OCI-LY7 (cell line): Measurements from ENCODE around the gene CARD18. TPM values are rescaled to one million over a fixed set of nuclear protein-coding genes. Genes with fewer than 3 reads are reported as not detected.
"Not testable (repeated sequence)": the region's sequence is repeated elsewhere in the genome, so short reads cannot be mapped to it uniquely, and the experiment has no call there.

Experiments used
- BruUV-seq: library from RNA; stranded (reverse); fragments of 400-500 nt; replicated peaks from 2 replicates; lab custom pipeline; 2021; lab: Mats Ljungman, UMichigan
- CTCF ChIA-PET: fragments of 300-600 bp; sonication (Branson Sonifier 250); formaldehyde crosslinking; loops from one replicate; lab custom pipeline; 2022; ENCODE audit warnings: antibody characterized with exemption; ENCODE audit not compliant: unreplicated experiment; lab: Charles Lee
- POLR2A ChIA-PET: fragments of 300-600 bp; sonication (Branson Sonifier 250); formaldehyde crosslinking; loops from one replicate; lab custom pipeline; 2022; ENCODE audit warnings: antibody characterized with exemption; lab: Charles Lee
- DNase-seq: peaks from one replicate; pipeline ENCODE4 v3.0.0-alpha.2; 2015; ENCODE audit warnings: low spot score
- H2AFZ ChIP-seq: fragments of 200-600 bp; sonication (generic), shearing (Covaris generic); 2 replicates; pipeline ENCODE4 v1.6.1; 2014; ENCODE audit warnings: mild to moderate bottlenecking, antibody characterized with exemption, low read length, moderate library complexity
- H3K27ac ChIP-seq: fragments of 200-600 bp; sonication (generic); 2 replicates; pipeline ENCODE4 v1.5.1; 2014; ENCODE audit warnings: mixed run types, low read depth, mild to moderate bottlenecking, moderate library complexity, low read length, inconsistent platforms; ENCODE audit not compliant: poor library complexity, severe bottlenecking
- H3K36me3 ChIP-seq: fragments of 200-600 bp; sonication (generic); 2 replicates; pipeline ENCODE4 v1.6.1; 2014; ENCODE audit warnings: mild to moderate bottlenecking, antibody characterized with exemption, low read length, moderate library complexity, mixed read lengths; ENCODE audit not compliant: insufficient read depth
- H3K4me1 ChIP-seq: fragments of 200-600 bp; sonication (generic); 2 replicates; pipeline ENCODE4 v1.5.1; 2014; ENCODE audit warnings: mild to moderate bottlenecking, low read length; ENCODE audit not compliant: insufficient read depth, poor library complexity, severe bottlenecking
- H3K4me2 ChIP-seq: fragments of 200-600 bp; sonication (generic); 2 replicates; pipeline ENCODE4 v1.6.1; 2014; ENCODE audit warnings: mild to moderate bottlenecking, low read length
- H3K4me3 ChIP-seq: fragments of 200-600 bp; sonication (generic); 2 replicates; pipeline ENCODE4 v1.5.1; 2014; ENCODE audit warnings: mild to moderate bottlenecking, low read depth, low read length; ENCODE audit not compliant: poor library complexity, severe bottlenecking
- H3K79me2 ChIP-seq: fragments of 200-600 bp; sonication (generic); 2 replicates; pipeline ENCODE4 v1.6.1; 2016; ENCODE audit warnings: low read depth, mild to moderate bottlenecking, low read length, moderate library complexity, mixed read lengths; ENCODE audit not compliant: insufficient read depth
- H3K9me2 ChIP-seq: fragments of 200-600 bp; sonication (generic); 2 replicates; pipeline ENCODE4 v1.6.1; 2016; ENCODE audit warnings: mild to moderate bottlenecking, low read length, mixed read lengths; ENCODE audit not compliant: insufficient read depth
- H3K9me3 ChIP-seq: fragments of 200-600 bp; sonication (generic); 2 replicates; pipeline ENCODE4 v1.6.1; 2014; ENCODE audit warnings: mild to moderate bottlenecking, mixed run types, low read length, mixed read lengths
- H4K20me1 ChIP-seq: fragments of 200-600 bp; sonication (generic); 2 replicates; pipeline ENCODE4 v1.6.1; 2014; ENCODE audit warnings: mild to moderate bottlenecking, antibody characterized with exemption, low read length, moderate library complexity, mixed read lengths; ENCODE audit not compliant: insufficient read depth
- EZH2phosphoT487 ChIP-seq: fragments of 200-600 bp; sonication (generic); IDR thresholded peaks from 2 replicates; pipeline ENCODE4 v1.6.1; 2018; ENCODE audit warnings: low read depth, borderline replicate concordance, mild to moderate bottlenecking, mixed run types, antibody characterized with exemption, low read length, moderate library complexity, mixed read lengths
- intact Hi-C: fragments of 100-400 bp; cut with micrococcal nuclease; formaldehyde crosslinking; loops from one replicate; pipeline ENCODE4 v1.10.0; 2022; ENCODE audit not compliant: unreplicated experiment
- total RNA-seq, 2 experiments: library from RNA; depleted of rRNA in 1 of 2; stranded (reverse); fragments of >200 nt in 1 of 2; shearing (Covaris generic) in 1 of 2; gene quantifications; 2 replicates each; pipeline ENCODE4 v1.2.3, GENCODE V29; 2014 to 2022
- TF ChIP-seq, protein P1 (sequence below): fragments of 200-600 bp; sonication (generic); conservative IDR thresholded peaks from 2 replicates; pipeline ENCODE4 v1.5.1; 2014; ENCODE audit warnings: mild to moderate bottlenecking, antibody characterized with exemption, low read length, moderate library complexity, mixed read lengths

Gene CARD18
- total RNA-seq, 2 experiments from 2014 or later = not detected

DNA sequence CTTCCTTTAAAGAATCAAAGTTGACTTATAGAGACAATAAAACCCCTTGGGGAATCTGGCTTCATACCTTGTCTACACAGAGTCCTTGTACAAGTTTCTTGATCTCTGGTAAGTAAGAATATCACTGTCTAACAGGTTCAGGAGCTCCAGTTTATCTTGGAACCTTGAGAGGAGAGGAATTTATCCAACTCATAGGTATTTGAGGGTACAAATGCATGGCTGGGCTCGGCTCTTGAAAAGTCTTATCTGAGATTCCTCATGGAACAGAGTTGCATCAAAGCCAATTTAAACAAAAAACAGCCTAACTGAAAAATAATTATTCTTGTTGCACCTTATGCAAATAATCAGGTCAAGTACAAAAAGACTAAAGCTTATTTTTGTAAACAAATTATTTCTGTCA, 33.4 kb downstream of the CARD18 start:
- H2AFZ ChIP-seq = no peak overlapping the region
- H3K36me3 ChIP-seq = no peaks in the 10 kb centered on the region
- no peak overlapping the region for H3K4me3 ChIP-seq
- CTCF ChIA-PET = interaction anchor here (0.6 kb wide), 1 partner anchor 1058 kb away, joined by 3 read pairs; no protein-coding TSS in a partner anchor
- DNase-seq = no peak
- H3K27ac ChIP-seq = no peak overlapping the region
- H3K9me2 ChIP-seq = no peaks in the 10 kb centered on the region
- no TSS peak for BruUV-seq
- no peaks in the 10 kb centered on the region for H3K9me3 ChIP-seq
- intact Hi-C loops = no loop called here
- H3K79me2 ChIP-seq = no peaks in the 10 kb centered on the region
- TF ChIP-seq, protein P1, sequence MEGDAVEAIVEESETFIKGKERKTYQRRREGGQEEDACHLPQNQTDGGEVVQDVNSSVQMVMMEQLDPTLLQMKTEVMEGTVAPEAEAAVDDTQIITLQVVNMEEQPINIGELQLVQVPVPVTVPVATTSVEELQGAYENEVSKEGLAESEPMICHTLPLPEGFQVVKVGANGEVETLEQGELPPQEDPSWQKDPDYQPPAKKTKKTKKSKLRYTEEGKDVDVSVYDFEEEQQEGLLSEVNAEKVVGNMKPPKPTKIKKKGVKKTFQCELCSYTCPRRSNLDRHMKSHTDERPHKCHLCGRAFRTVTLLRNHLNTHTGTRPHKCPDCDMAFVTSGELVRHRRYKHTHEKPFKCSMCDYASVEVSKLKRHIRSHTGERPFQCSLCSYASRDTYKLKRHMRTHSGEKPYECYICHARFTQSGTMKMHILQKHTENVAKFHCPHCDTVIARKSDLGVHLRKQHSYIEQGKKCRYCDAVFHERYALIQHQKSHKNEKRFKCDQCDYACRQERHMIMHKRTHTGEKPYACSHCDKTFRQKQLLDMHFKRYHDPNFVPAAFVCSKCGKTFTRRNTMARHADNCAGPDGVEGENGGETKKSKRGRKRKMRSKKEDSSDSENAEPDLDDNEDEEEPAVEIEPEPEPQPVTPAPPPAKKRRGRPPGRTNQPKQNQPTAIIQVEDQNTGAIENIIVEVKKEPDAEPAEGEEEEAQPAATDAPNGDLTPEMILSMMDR = no peak
- TF ChIP-seq EZH2phosphoT487 = no peak
- H3K4me1 ChIP-seq = no peaks in the 10 kb centered on the region
- POLR2A ChIA-PET = no interaction called here
- no peaks in the 10 kb centered on the region for H4K20me1 ChIP-seq
- H3K4me2 ChIP-seq = no peak overlapping the region

DNA sequence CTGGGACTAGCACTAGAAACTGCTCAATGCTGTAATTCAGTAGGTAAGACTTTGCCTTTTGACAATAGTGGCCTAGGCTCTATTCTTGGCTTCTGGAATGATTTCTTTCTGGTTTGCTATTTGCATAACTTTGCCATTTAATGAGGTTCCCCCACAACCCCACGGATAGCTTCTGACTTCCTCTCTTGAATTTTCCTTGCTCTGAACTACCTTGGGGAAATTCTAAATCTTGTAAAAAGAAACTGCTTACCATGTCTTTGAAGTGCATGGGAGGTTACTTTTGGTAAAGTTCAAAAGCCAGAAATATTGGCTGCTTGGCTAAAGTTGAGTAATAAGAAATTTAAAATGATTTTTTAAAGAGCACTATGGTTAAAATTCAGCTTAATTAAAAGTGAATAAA, 35.3 kb downstream of the CARD18 start:
- Histone ChIP-seq H3K4me2 (no peak overlapping the region), H3K79me2 (no peaks in the 10 kb centered on the region), H3K4me1 (no peaks in the 10 kb centered on the region), H2AFZ (no peak overlapping the region), H4K20me1 (no peaks in the 10 kb centered on the region), H3K4me3 (no peak overlapping the region), H3K27ac (no peak overlapping the region), H3K9me3 (no peaks in the 10 kb centered on the region), H3K9me2 (no peaks in the 10 kb centered on the region), H3K36me3 (no peaks in the 10 kb centered on the region)
- DNase-seq = no peak
- intact Hi-C loops = no loop called here
- BruUV-seq = no TSS peak
- TF ChIP-seq, protein P1 = no peak
- TF ChIP-seq EZH2phosphoT487 = no peak
- ChIA-PET CTCF (no interaction called here), POLR2A (no interaction called here)

GRCh38 chr11:105103336-105103735, 36.2 kb downstream of the CARD18 start:
- H3K36me3 ChIP-seq = no peaks in the 10 kb centered on the region
- intact Hi-C loops = no loop called here
- ChIA-PET CTCF (no interaction called here), POLR2A (no interaction called here)
- H3K27ac ChIP-seq = no peak overlapping the region
- TF ChIP-seq, protein P1 = no peak
- no peak for TF ChIP-seq EZH2phosphoT487
- no TSS peak for BruUV-seq
- H3K4me2 ChIP-seq = no peak overlapping the region
- H2AFZ ChIP-seq = no peak overlapping the region
- no peaks in the 10 kb centered on the region for H3K4me1 ChIP-seq
- no peaks in the 10 kb centered on the region for H3K9me3 ChIP-seq
- no peaks in the 10 kb centered on the region for H4K20me1 ChIP-seq
- no peak overlapping the region for H3K4me3 ChIP-seq
- H3K79me2 ChIP-seq = no peaks in the 10 kb centered on the region
- no peaks in the 10 kb centered on the region for H3K9me2 ChIP-seq
- no peak for DNase-seq

GRCh38 chr11:105102079-105102581, 37.4 kb downstream of the CARD18 start:
- H3K9me2 ChIP-seq, intact Hi-C loops, DNase-seq, H3K27ac ChIP-seq, H2AFZ ChIP-seq, H4K20me1 ChIP-seq, H3K9me3 ChIP-seq, BruUV-seq, H3K4me2 ChIP-seq, H3K79me2 ChIP-seq, H3K4me1 ChIP-seq, H3K4me3 ChIP-seq, POLR2A ChIA-PET, CTCF ChIA-PET, H3K36me3 ChIP-seq: not testable (repeated sequence)
